ENCODE measurements around the gene CXADR.

DNA sequence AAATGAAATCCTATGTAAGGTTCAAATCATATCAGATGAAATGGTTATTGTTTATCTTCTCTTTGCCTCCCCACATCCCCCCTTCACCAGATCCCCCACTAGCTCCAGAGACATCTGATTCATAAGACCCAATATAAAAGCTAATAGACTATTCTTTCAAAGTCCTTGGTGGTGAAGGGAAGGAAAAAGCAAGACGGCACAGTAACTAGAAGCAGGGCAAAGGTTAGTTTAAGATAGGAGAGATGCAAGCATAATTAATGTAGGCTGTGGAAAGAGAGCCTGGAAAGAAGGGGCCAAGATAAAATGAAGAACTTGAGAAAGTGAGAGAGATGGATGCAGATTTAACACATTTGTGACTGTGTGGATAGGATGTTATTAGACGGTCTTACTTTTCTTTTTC lies 66.0 kb downstream of the CXADR start:
- TF ChIP-seq, protein P1, sequence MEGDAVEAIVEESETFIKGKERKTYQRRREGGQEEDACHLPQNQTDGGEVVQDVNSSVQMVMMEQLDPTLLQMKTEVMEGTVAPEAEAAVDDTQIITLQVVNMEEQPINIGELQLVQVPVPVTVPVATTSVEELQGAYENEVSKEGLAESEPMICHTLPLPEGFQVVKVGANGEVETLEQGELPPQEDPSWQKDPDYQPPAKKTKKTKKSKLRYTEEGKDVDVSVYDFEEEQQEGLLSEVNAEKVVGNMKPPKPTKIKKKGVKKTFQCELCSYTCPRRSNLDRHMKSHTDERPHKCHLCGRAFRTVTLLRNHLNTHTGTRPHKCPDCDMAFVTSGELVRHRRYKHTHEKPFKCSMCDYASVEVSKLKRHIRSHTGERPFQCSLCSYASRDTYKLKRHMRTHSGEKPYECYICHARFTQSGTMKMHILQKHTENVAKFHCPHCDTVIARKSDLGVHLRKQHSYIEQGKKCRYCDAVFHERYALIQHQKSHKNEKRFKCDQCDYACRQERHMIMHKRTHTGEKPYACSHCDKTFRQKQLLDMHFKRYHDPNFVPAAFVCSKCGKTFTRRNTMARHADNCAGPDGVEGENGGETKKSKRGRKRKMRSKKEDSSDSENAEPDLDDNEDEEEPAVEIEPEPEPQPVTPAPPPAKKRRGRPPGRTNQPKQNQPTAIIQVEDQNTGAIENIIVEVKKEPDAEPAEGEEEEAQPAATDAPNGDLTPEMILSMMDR (IDR thresholded peaks at IDR 0.05), result no peak
- TF ChIP-seq POLR2A (IDR thresholded peaks at IDR 0.05) (no peak), POLR2AphosphoS5 (IDR thresholded peaks at IDR 0.05) (no peak), EP300 (IDR thresholded peaks at IDR 0.05) (no peak)
